HEK293T (cell line): Measurements from ENCODE around the gene XPR1.

Experiments used
- L3MBTL2 ChIP-seq: fragments of 450-650 bp; conservative IDR thresholded peaks from 2 replicates; pipeline ENCODE4 v1.6.1; 2016; ENCODE audit warnings: mild to moderate bottlenecking
- SP1 ChIP-seq: fragments of 450-650 bp; IDR thresholded peaks from 2 replicates; pipeline ENCODE4 v1.6.1; 2017

DNA sequence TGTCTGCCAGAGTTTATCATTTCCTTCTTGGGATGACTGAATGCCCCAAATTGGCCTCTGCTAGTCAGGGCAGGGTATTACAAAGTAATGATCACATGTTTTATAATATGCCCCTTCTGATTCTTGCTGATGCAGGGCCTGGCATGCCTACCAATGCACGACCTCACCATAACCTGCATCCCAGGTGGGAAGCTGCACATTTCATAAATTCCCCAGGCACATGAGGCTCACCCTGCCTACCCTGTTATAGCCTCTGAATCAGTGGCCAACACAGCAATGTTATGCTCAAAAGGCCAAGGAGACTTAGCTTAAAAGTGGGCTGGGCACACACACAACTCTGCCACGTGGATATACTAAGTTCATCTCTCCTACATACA lies 28.0 kb upstream of the XPR1 start:
- TF ChIP-seq SP1 (no peak), L3MBTL2 (no peak)
